UCSD-AML1 (cell line): ENCODE data around the gene VPREB3.

ENCODE experiments used
- DNase-seq: peaks from one replicate; lab custom pipeline; 2025; ENCODE audit not compliant: unreplicated experiment; lab: John Stamatoyannopoulos, UW

VPREB3 gene

DNA sequence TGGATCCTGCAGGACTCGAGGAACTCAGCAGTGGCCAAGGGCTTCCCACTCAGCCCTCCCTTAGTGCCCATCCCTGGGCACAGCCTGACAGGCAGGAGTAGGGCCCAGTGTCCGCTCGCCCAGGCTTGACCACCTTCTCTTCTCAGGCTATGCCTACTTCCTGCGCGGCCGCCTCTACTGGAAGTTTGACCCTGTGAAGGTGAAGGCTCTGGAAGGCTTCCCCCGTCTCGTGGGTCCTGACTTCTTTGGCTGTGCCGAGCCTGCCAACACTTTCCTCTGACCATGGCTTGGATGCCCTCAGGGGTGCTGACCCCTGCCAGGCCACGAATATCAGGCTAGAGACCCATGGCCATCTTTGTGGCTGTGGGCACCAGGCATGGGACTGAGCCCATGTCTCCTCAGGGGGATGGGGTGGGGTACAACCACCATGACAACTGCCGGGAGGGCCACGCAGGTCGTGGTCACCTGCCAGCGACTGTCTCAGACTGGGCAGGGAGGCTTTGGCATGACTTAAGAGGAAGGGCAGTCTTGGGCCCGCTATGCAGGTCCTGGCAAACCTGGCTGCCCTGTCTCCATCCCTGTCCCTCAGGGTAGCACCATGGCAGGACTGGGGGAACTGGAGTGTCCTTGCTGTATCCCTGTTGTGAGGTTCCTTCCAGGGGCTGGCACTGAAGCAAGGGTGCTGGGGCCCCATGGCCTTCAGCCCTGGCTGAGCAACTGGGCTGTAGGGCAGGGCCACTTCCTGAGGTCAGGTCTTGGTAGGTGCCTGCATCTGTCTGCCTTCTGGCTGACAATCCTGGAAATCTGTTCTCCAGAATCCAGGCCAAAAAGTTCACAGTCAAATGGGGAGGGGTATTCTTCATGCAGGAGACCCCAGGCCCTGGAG lies 29.3 kb upstream of the VPREB3 start:
- no peak for DNase-seq

DNA sequence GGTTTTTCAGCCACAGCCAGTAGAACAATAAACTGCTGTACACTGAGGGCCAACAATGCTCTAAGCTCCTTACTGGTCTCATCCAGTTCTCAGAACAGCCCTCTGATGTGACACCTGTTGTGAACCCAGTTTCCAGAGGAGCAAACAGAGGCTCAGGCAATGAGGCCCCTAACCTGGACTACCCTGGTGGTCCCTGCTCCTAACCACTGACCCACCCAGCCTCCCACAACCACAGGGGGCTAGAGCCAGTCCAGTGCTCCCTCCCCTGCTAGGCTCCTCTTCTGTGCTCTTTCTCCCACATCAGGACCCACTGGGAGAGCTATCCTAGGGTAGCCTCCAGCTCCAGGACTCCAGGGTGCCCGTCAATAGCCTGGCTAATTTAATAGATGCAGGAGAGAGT lies 28.5 kb upstream of the VPREB3 start:
- DNase-seq = no peak

DNA sequence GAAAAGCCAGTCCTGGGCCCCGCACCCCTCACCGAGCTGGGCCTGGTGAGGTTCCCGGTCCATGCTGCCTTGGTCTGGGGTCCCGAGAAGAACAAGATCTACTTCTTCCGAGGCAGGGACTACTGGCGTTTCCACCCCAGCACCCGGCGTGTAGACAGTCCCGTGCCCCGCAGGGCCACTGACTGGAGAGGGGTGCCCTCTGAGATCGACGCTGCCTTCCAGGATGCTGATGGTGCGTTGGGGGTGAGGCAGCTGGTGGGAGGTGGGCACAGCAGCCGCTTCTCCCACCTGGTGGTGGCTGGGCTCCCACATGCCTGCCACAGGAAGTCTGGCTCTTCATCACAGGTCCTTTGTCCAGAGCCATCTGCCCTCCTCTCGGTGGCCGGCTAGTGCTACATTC lies 28.0 kb upstream of the VPREB3 start:
- DNase-seq = no peak

DNA sequence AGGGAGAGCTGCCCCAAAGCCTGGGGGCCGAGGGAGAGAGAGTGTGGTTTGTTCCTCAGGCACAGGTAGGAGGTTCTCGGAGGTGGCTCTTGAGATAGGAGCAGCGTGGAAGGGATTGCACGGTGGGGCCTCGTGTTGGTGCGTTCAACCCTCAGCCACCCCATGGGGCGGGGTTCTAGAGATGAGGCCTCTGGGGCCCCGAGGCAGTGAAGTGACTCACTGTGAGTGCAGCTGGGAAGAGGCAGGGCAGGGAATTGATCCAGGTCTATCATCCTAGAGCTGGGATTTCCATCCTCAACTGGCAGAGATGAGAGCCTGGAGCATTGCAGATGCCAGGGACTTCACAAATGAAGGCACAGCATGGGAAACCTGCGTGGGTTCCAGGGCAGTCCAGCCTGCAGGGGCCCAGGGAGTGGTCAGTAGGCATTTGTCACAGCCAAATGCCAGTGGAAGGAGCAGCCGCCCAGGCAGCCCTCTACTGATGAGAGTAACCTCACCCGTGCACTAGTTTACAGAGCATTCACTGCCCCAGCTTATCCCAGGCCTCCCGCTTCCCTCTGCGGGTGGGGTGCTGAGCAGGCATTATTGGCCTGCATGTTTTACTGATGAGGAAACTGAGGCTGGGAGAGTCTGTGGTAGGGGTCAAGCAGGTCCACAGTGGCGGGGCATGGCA lies 27.4 kb upstream of the VPREB3 start:
- no peak for DNase-seq

DNA sequence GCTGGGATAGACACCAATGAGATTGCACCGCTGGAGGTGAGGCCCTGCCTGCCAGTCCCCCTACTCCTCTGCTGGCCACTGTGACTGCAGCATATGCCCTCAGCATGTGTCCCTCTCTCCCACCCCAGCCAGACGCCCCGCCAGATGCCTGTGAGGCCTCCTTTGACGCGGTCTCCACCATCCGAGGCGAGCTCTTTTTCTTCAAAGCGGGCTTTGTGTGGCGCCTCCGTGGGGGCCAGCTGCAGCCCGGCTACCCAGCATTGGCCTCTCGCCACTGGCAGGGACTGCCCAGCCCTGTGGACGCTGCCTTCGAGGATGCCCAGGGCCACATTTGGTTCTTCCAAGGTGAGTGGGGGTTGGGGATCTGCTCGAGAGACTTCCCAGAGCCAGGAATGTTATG lies 26.8 kb upstream of the VPREB3 start:
- no peak for DNase-seq

DNA sequence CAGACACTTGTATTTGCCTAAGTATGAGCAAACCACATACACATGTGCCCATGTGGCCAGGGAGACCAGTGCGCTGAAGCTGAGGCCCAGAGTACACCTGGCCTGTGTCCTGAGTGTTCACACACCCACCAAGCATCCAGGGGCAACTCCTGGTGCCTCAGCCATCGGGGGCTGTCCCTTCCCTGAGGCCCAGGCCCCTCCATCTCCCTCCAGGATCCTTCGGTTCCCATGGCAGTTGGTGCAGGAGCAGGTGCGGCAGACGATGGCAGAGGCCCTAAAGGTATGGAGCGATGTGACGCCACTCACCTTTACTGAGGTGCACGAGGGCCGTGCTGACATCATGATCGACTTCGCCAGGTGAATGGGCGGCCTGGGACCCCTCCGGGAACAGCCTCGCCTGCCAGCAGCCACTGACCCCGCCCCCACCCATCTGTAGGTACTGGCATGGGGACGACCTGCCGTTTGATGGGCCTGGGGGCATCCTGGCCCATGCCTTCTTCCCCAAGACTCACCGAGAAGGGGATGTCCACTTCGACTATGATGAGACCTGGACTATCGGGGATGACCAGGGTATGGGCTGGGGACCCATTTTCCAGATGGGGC lies 26.0 kb upstream of the VPREB3 start:
- no peak for DNase-seq

DNA sequence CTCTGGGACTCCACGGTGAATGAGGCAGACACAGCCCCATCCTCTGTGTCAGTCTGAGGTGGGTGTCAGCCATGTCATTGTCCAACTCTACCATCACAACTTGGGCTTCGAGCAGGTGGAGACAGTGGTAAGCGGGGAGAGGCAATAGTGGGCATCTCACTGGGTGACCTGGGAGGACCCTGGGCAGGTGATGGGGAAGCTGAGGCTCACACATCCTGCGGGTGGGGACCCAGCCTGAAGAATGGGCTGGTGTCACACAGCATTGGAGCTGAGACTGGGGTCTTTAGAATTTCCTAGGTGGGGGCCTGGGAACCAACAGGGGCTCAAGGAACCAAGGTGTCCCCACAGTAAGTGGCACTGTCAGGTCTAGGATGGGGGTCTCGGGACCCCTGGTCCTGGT lies 25.5 kb upstream of the VPREB3 start:
- DNase-seq = no peak

DNA sequence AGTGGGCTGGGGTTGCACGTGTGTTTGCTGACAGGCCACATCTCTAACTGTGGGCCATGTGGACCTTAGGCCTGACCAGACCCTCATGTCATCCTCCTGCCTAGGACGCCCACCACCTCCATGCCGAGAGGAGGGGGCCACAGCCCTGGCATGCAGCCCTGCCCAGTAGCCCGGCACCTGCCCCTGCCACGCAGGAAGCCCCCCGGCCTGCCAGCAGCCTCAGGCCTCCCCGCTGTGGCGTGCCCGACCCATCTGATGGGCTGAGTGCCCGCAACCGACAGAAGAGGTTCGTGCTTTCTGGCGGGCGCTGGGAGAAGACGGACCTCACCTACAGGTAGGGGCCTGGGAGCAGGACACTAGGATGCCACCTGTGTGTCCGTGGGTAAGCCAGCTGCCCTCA lies 24.9 kb upstream of the VPREB3 start:
- DNase-seq = no peak

DNA sequence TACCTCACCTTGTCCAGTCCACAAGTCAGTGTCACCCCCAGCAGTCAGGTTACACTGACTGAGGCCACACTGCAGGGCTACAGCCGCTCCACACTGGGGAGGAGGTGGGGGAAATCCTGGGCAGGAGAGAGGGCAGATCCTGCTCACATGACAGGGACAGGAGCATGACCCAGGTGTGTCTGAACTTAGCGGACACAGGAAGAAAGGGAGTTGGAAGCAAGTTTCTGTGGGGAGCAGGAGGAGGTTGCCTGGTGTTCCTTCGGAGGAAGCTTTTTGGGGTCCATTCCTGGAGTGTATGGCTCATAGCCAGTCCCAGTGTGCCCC lies 24.3 kb upstream of the VPREB3 start:
- DNase-seq = no peak

DNA sequence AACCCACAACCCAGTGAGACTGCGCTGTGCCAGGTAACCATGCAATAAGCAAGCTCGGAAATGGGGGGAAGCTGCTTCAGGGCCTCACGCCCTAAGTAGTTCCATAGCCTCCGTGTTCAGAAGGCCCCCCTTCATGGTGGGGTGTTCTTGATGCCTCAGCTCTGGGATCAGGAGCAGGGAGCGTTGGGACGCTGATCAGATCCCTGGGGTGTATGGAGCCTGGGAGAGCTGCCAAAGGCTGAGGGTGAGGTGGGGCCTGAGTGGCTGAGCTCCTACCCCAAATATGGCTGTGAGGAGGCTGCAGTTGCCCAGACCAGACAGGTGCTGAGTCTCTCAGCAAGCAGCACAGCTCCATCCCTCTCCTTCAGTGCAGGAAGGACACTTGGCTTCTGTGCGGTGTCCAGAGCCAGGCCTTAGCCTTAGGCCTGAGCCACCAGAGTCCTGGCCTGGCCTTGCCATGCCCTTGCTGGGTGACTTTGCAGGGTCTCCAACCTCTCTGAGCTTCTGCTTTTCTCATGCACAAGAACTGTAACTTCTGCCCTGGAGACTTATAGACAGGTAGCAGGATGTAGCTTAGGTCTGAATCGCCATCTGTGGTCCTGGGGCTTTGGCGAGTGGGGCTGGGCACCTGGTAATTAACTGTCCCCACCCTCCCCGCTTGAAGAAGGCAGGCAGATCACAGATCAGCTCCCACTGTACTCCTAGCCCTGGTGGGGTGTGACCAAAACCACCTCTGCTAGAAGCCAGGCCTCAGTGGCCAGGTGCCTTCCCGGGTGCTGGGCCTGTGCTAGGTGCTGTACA lies 23.8 kb upstream of the VPREB3 start:
- no peak for DNase-seq

DNA sequence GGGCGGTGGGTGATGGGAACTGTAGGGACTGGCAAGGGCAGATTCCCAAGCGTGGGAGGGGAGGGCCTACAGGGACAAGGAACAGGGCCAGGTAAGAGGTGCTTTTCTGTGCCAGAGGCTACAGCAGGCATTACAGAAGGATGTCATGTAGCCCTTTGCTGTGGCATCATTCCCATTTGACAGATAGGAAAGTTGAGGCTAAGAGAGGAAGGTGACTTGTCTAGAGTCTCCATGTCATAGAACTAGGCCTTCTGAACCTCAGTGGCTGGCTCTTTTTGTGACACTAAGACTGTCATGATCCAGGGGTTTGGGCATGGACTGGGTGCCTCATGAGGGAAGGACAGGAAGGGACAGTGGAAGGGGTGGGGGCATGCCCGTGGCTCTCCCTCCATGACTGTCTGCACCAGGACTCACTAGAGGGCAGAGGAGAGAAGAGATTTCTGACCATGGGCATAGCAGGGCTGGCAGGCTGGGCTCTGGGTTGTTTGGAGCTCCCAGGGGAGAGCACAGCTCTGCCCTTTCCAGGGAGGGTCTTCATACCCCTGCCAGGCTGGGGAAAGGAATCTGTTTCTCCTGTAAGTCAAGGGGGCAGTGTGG lies 21.7 kb upstream of the VPREB3 start:
- DNase-seq = no peak

DNA sequence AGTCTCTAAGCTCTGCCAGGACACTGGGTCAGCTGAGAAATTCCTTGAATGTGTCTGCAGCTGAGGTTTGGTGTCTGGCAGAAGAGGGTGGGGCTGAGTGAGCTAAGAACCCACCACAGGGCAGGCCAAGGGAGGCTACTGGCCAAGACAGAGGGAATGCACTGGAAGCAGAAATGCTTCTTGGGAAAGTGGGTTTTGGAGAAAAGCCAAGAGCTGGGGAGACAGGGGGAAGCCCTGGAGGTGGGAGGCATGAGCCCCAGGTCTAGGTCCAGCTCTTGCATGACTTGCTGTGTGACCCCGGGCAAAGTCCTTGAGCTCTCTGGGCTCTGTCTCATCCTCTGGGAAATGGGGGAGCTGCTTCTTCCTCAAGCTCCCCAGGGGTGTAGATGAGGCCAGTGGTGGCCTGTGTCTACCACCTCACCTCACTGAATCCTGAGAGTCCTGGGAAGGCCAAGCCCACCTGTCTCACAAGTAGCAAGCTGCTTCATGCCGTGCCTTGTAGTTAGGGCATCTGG lies 20.8 kb upstream of the VPREB3 start:
- no peak for DNase-seq

DNA sequence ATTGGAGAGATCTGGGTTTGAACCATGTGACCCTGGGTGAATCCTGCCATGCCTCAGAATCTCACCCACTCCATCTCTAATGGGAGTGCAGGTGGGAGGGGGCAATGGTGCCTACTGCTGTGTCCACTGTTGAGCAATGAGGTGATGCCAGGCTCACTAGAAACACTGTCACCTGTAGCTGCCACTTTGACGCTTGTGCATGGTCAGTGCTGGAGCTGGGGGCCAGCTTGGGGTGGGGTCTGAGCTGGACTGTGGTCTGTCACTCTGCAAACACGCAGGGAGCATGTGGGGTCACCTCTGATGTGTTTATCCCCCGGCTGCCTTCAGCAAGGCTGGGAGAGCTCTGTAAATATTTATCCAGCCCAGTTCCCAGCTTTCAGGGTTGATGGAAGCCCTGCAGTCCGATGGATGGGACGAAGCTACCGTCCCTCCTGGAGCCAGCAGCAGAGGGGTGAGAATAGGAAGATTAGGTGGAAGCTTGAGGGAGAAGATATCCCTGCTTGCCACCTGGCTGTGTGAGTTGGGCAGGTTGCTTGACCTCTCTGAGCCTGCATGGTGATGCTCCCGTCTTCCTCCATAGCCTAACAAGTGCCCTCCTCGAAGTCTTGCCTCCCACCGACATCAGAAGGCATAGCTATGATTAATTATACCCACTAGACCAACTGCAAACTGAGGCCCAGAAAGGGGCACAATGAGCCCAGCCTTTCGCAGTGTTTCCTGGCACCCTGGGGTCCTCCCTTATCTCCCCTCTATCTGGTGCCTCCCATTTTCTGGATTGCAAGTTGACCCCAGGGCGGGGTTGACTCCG lies 20.1 kb upstream of the VPREB3 start:
- DNase-seq = no peak

DNA sequence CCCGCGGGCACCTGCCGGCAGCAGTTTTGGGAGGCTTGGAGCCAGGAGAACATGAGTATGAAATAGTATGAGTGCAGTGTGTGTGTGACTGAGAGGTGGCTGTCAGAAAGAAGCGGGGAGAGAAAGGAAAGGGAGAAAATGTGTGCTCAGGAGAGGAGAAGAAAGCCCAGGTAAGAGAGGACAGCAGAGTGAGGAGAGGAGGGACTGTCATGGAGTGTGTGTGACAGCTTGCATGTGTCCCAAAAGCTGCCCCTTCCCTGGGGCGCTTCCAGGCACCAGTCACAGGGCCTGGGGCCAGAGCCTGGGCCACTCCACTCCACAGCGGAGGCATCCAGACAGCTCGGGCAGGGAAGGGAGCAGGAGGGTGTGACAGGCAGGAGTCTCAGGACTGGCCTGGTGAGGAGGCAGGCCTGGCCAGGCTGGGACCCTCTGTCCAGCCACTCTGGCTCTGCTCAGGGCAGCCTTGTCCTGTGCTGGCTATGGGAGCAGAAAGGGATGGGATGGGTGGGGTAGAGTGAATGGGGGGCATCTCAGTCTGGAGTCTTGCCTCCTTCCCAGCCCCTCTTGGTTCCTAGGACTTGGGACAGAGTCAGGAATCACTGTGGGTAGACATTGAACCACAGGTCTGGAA lies 19.4 kb upstream of the VPREB3 start:
- no peak for DNase-seq

DNA sequence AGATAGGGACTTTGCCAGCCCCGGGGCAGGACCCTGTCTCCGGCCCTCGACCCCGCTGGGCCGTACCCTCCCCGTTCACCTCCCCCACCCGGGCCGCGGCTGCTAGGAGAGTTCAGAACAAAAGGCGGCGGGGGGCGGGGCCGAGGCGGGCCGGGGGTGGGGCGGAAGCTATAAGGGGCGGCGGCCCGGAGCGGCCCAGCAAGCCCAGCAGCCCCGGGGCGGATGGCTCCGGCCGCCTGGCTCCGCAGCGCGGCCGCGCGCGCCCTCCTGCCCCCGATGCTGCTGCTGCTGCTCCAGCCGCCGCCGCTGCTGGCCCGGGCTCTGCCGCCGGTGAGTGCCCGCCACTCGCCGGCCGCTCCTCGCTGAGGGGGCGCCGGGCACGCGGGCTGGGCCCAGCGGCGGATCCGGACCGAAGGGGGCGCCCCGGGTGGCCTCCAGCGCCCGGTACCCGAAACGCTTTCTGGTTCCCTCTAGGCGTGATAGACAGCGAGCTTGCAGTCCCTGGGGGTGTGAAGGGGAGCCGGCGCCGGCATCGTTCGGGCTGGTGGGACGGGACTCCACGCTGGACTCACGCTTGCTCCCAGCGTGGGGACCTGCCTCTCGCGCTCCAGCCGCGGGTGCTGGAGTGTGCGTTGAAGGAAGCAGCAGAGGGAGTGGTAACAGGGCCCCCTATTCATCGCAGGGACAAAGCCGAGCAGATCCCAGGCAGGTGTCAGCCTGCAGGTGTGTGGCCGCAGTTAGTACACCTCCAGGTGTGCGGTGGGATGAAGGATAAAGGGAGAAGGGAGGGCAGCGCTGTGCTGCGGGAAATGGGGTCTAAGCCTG lies 18.6 kb upstream of the VPREB3 start, which contains the start of gene MMP11:
Gene MMP11 (plus strand): TSS at position 201 of the 825 bp plus-strand sequence. CDS start 22 bp downstream, at position 223.
- DNase-seq = peak; percentile 28

DNA sequence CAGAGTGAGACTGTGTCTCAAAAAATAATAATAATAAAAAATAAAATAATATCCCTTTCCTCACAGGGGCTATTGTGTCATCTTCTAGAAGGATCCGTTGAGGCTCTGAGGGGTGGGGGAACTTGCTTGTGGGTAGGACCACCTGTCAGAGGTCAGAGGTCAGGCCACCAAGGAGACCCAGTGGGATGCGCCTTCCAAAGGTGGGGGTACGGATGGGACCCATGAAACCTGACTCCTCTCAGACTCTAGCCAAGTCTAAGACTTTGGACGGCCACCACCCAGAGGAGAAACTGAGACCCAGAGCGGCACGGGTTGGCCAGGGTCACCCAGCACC lies 18.1 kb upstream of the VPREB3 start:
- no peak for DNase-seq

DNA sequence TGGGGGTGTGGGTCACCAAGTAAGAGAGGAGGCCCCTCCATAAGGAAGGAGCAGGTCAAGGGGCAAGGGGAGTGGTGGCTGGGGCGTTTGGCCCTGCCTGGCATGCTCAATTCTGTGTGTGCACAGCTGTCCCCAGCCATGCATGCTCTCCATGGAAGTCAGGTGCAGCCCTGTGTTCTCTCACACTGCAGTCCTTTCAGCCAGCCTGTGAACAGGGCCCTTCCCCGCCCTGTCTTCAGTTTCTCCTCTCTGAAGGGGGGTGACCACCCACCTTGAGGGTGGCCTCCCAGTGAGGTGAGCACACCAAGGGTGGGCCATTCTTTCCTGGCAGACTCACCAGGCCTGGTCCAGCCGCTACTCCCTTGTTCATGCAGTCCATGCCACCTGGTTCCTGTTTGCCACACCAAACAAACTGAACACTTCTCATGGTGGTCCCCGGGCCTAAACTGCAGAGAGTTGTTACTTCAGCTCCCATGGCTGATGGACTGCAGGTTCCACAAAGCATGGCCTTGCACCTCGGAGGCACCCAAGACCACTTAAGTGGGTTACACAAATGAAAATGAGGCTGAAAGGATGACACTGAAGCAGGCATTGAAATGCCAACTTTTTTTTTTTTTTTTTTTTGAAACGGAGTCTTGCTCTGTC lies 15.2 kb upstream of the VPREB3 start:
- no peak for DNase-seq
